Measurements from ENCODE around the gene ID1.

The ID1 gene

GRCh38 chr20:31567380-31567720 is 37.7 kb upstream of the ID1 start:
- Histone ChIP-seq H3K27me3 (replicated peaks) (no peaks in the 10 kb centered on the region), H3K4me3 (ENCODE audit: low read depth, low read length) (no peak overlapping the region), H3K27ac (no peak overlapping the region), H3K36me3 (replicated peaks) (peaks cover 27% of the 10 kb centered on the region)
- no peak for DNase-seq
- TF ChIP-seq CTCF (IDR thresholded peaks at IDR 0.05; ENCODE audit: low read depth, low read length, missing control alignments): no peak
- in situ Hi-C loops (cut with HindIII; ENCODE audit: low pct_ligation_motif_present, low sequenced_read_pairs): loop anchor here (5.0 kb wide), 1 partner anchor 45 kb away; no protein-coding TSS in a partner anchor

GRCh38 chr20:31568041-31568731 is 36.9 kb upstream of the ID1 start:
- no peak overlapping the region for H3K4me3 ChIP-seq (ENCODE audit: low read depth, low read length)
- TF ChIP-seq CTCF (IDR thresholded peaks at IDR 0.05; ENCODE audit: low read depth, low read length, missing control alignments): peak; percentile 9
- in situ Hi-C loops (cut with HindIII; ENCODE audit: low pct_ligation_motif_present, low sequenced_read_pairs): loop anchor here (5.0 kb wide), 1 partner anchor 44 kb away; no protein-coding TSS in a partner anchor
- no peak overlapping the region for H3K27ac ChIP-seq
- peaks cover 20% of the 10 kb centered on the region for H3K36me3 ChIP-seq (replicated peaks)
- DNase-seq: no peak
- no peaks in the 10 kb centered on the region for H3K27me3 ChIP-seq (replicated peaks)

- DNase-seq: no peak
- no peaks in the 10 kb centered on the region for H3K27me3 ChIP-seq (replicated peaks)
- in situ Hi-C loops (cut with HindIII; ENCODE audit: low pct_ligation_motif_present, low sequenced_read_pairs): loop anchor here (5.0 kb wide), 1 partner anchor 44 kb away; no protein-coding TSS in a partner anchor
- no peak overlapping the region for H3K27ac ChIP-seq
- TF ChIP-seq CTCF (IDR thresholded peaks at IDR 0.05; ENCODE audit: low read depth, low read length, missing control alignments): no peak
- no peak overlapping the region for H3K4me3 ChIP-seq (ENCODE audit: low read depth, low read length)
- H3K36me3 ChIP-seq (replicated peaks): peaks cover 15% of the 10 kb centered on the region
Observed at GRCh38 chr20:31568773-31569162, 36.3 kb upstream of the ID1 start.

GRCh38 chr20:31569163-31570020 is 35.7 kb upstream of the ID1 start:
- TF ChIP-seq CTCF (IDR thresholded peaks at IDR 0.05; ENCODE audit: low read depth, low read length, missing control alignments): peak; percentile 93
- no peak for DNase-seq
- Histone ChIP-seq H3K27me3 (replicated peaks) (no peaks in the 10 kb centered on the region), H3K4me3 (ENCODE audit: low read depth, low read length) (no peak overlapping the region), H3K36me3 (replicated peaks) (peaks cover 12% of the 10 kb centered on the region), H3K27ac (no peak overlapping the region)
- in situ Hi-C loops (cut with HindIII; ENCODE audit: low pct_ligation_motif_present, low sequenced_read_pairs): loop anchor here (5.0 kb wide), 1 partner anchor 43 kb away; no protein-coding TSS in a partner anchor

- H3K27me3 ChIP-seq (replicated peaks): no peaks in the 10 kb centered on the region
- TF ChIP-seq CTCF (IDR thresholded peaks at IDR 0.05; ENCODE audit: low read depth, low read length, missing control alignments): no peak
- no peak overlapping the region for H3K4me3 ChIP-seq (ENCODE audit: low read depth, low read length)
- in situ Hi-C loops (cut with HindIII; ENCODE audit: low pct_ligation_motif_present, low sequenced_read_pairs): no loop called here
- DNase-seq: no peak
- peaks cover 12% of the 10 kb centered on the region for H3K36me3 ChIP-seq (replicated peaks)
- H3K27ac ChIP-seq: no peak overlapping the region
Observed at GRCh38 chr20:31570021-31570463, 35.0 kb upstream of the ID1 start.

Data from brain microvascular endothelial cell (primary cell).